Small intestine (tissue), 7 donors: ENCODE data around the gene LRRC73. TPM values are rescaled to one million over a fixed set of nuclear protein-coding genes. Genes with fewer than 3 reads are reported as not detected.

Source experiments
- DNase-seq, 2 donors: peaks; one replicate each; pipeline versions ENCODE4 v3.0.0 to v3.0.0-alpha.2; 2013
- FAIRE-seq: peaks from 2 replicates; lab custom pipeline; 2012; peaks lifted over from hg19 to GRCh38; lab: Jason Lieb, UNC
- H3K27ac ChIP-seq, 3 donors: one replicate each; pipeline ENCODE4 v1.5.1; 2013; ENCODE audit warnings: low read length in 2 of 3, mild to moderate bottlenecking in 2 of 3, control low read depth in 1 of 3, inconsistent platforms in 1 of 3, low read depth in 1 of 3, moderate library complexity in 1 of 3
- H3K27me3 ChIP-seq, 3 donors: one replicate each; pipeline ENCODE4 v1.6.1; 2013; ENCODE audit warnings: low read length in 3 of 3, inconsistent platforms in 1 of 3; ENCODE audit not compliant: control insufficient read depth in 3 of 3, insufficient read depth in 3 of 3
- H3K36me3 ChIP-seq, 3 donors: one replicate each; pipeline ENCODE4 v1.6.1; 2013; ENCODE audit warnings: low read length in 3 of 3, inconsistent platforms in 1 of 3, low read depth in 1 of 3, mild to moderate bottlenecking in 1 of 3, moderate library complexity in 1 of 3; ENCODE audit not compliant: control insufficient read depth in 3 of 3, insufficient read depth in 2 of 3
- H3K4me1 ChIP-seq, 3 donors: one replicate each; pipeline ENCODE4 v1.6.1; 2013; ENCODE audit warnings: low read length in 2 of 3, inconsistent platforms in 1 of 3, low read depth in 1 of 3, mild to moderate bottlenecking in 1 of 3, moderate library complexity in 1 of 3; ENCODE audit not compliant: control insufficient read depth in 3 of 3, insufficient read depth in 2 of 3
- H3K4me3 ChIP-seq, 3 donors: one replicate each; pipeline ENCODE4 v1.5.1; 2013; ENCODE audit warnings: low read length in 3 of 3, control low read depth in 1 of 3, inconsistent platforms in 1 of 3, low read depth in 1 of 3, mild to moderate bottlenecking in 1 of 3, moderate library complexity in 1 of 3
- H3K9me3 ChIP-seq, 2 donors: one replicate each; pipeline ENCODE4 v1.6.1; 2013; ENCODE audit warnings: low read depth in 1 of 2, low read length in 1 of 2; ENCODE audit not compliant: control insufficient read depth in 2 of 2, insufficient read depth in 1 of 2
- WGBS, 3 donors: extraction: QIAGEN DNeasy Blood & Tissue Kit; methylation state at CpG; one replicate each; pipeline ENCODE4 v1.1.7; 2013; 5-methylcytosine and 5-hydroxymethylcytosine counted together
- polyA plus RNA-seq, 4 donors: library from polyadenylated mRNA; stranded (reverse) in 3 of 4; unstranded in 1 of 4; fragments of 200-250 nt in 3 of 4; fragments of 120-200 nt in 1 of 4; gene quantifications; one replicate each; pipeline versions ENCODE4 v1.2.1 to v1.2.3, GENCODE V29; 2013
- donor health status: healthy with polysubstance abuse.
- donor health status: control.
- donor health status: control.
- donor health status: Bipolar disorder and iron deficiency.
- donor health status: healthy.

LRRC73 gene
- polyA plus RNA-seq, 4 donors, result 0.22 to 0.54 (median 0.38) TPM

DNA sequence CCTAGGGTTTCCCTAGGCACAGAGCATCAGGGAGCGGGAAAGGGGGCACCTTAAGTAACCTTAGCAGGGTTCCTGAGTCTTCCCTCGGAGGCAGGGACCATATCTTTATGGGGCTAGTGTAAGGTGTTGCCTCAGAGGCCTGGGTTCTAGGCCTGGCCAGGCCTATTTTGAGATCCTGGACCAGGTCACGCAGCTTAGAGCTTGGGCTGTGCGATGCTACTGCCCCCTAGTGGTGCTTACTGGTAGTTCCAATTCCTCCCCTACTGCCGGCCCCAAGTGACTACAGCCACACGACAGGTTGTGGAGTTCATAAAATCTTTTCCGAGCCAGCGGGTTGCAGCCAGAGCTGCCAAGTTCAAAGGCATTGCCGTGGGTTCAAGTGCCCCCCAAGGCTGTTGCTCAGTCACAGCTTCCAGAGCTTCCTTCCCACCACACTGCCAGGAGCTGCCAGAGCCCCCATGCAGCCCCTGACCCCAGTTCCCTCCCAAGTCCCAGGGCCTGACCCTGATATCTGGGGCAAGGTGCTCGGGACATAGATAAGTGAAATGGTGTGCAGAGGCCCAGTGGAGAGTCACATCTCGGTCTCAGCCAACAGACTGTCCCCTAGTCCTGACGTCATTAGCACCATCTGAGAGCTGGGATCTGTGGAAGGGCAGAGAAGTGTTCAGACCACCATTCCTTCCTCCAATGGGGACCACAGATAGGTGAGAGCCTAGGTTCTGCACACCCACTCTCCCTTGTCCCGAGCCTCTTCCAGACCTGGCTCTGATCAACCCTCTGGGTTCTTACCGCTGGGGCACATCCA is 3.3 kb downstream of the LRRC73 start:
- 20 to 28% (median 22%) methylated on average over 14 of the region's 14 CpGs for WGBS, 3 donors
- FAIRE-seq, result no peak
- no peaks in the 10 kb centered on the region for H3K9me3 ChIP-seq
- peak; percentile 85 to 93 for DNase-seq
- H3K4me3 ChIP-seq, result no peak overlapping the region
- peaks cover 0 to 27% (median 4%) of the 10 kb centered on the region in 3 donors for H3K4me1 ChIP-seq
- H3K36me3 ChIP-seq, result peaks cover 3 to 57% (median 7%) of the 10 kb centered on the region in 3 donors
- H3K27me3 ChIP-seq, result peaks cover 0 to 16% (median 0%) of the 10 kb centered on the region in 3 donors
- H3K27ac ChIP-seq, result peak overlapping the region in 1 of 3 donors; percentile 7

DNA sequence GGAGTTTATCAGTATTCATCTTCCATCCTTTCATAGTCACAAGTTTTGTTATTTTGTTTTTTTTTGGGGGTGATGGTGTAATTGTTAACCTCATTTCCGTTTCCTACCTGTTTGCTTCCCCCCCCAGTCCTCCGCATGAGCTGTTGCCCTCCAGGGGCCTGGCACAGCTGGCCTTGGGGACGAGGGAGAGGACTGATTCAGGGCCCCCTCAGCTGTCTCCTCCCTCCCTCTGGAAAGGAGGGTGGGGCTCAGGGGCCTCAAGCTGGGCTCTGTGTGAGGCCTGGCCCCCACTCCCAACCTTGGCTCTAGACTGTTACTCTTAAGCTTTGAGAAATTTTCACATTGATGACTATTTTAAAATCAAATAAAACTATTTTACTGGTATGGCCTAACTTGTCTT is 4.0 kb downstream of the LRRC73 start:
- Histone ChIP-seq H3K27ac (no peak overlapping the region), H3K9me3 (no peaks in the 10 kb centered on the region), H3K27me3 (peaks cover 0 to 16% (median 0%) of the 10 kb centered on the region in 3 donors), H3K4me3 (no peak overlapping the region), H3K4me1 (peaks cover 0 to 27% (median 3%) of the 10 kb centered on the region in 3 donors), H3K36me3 (peaks cover 5 to 54% (median 9%) of the 10 kb centered on the region in 3 donors)
- DNase-seq (no peak), FAIRE-seq (no peak)
- 82 to 91% (median 85%) methylated on average over 3 of the region's 3 CpGs for WGBS, 3 donors

DNA sequence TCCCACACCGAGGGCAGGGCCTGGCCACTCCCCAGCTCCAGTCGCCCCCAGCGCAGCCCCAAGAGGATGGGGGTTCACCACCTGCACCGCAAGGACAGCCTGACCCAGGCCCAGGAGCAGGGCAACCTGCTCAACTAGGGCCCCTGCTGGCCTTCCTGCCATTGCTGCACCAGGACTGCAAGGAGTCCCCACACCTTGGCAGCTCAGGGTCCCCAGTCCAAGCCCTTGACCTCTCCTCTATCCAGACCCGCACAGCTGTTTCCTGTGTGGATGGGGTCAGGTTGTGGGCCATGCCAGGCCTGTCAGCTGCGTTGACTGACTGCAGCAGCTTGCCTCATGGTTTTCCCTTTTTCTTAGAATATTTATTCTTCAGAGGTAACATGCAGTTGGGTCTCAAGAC is 4.4 kb downstream of the LRRC73 start:
- WGBS, 3 donors, result 73 to 78% (median 77%) methylated on average over 6 of the region's 6 CpGs

DNA sequence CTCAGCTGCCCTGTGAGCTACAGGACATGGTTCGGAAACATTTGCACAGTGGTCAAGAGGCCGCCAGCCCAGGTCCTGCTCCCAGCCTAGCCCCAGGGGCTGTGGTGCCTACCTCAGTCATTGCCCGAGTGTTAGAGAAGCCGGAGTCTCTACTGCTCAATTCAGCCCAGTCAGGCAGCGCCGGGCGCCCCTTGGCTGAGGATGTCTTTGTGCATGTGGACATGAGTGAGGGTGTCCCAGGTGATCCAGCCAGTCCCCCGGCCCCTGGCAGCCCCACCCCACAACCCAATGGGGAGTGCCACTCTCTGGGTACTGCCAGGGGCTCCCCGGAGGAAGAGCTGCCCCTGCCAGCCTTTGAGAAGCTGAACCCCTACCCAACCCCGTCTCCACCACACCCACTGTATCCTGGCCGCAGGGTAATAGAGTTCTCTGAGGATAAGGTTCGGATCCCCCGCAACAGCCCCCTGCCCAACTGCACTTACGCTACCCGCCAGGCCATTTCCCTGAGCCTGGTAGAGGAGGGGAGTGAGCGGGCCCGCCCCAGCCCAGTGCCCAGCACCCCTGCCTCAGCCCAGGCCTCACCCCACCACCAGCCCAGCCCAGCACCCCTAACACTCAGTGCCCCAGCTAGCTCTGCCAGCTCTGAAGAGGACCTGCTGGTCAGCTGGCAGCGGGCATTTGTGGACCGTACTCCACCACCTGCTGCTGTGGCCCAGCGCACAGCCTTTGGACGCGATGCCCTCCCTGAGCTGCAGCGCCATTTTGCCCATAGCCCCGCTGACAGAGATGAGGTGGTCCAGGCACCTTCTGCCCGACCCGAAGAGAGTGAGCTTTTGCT is 5.2 kb downstream of the LRRC73 start:
- H3K9me3 ChIP-seq, result no peaks in the 10 kb centered on the region
- FAIRE-seq, result no peak
- 91 to 95% (median 93%) methylated on average over 21 to 26 of the region's 26 CpGs for WGBS, 3 donors
- no peak overlapping the region for H3K4me3 ChIP-seq
- H3K36me3 ChIP-seq, result peaks cover 10 to 62% (median 18%) of the 10 kb centered on the region in 3 donors
- peaks cover 0 to 16% (median 0%) of the 10 kb centered on the region in 3 donors for H3K27me3 ChIP-seq
- DNase-seq, result no peak
- peaks cover 0 to 20% (median 2%) of the 10 kb centered on the region in 3 donors for H3K4me1 ChIP-seq
- H3K27ac ChIP-seq, result no peak overlapping the region

More for the DNA sequence above, 4.4 kb downstream of the LRRC73 start:
- Histone ChIP-seq H3K27me3 (peaks cover 0 to 16% (median 0%) of the 10 kb centered on the region in 3 donors), H3K27ac (no peak overlapping the region), H3K36me3 (peaks cover 9 to 56% (median 12%) of the 10 kb centered on the region in 3 donors), H3K4me3 (no peak overlapping the region), H3K9me3 (no peaks in the 10 kb centered on the region), H3K4me1 (peaks cover 0 to 24% (median 2%) of the 10 kb centered on the region in 3 donors)
- FAIRE-seq, result no peak
- no peak for DNase-seq

DNA sequence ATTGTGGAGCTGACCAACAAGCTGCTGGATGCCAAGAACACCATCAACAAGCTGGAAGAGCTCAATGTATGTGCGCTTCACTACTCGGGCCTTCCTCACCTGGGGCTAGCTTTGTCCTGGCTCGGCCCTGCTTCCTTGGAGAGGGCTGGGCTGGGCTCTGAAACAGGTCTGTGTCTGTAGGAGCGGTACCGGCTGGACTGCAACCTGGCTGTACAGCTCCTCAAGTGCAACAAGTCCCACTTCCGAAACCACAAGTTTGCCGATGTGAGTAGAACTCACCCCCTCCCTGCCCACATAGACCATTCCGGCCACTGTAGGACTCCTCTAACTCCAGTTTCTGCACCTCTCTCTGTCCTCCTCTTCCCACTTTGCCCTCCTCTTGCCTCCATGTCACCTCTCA is 6.7 kb downstream of the LRRC73 start:
- 93 to 95% (median 94%) methylated on average over 8 of the region's 8 CpGs for WGBS, 3 donors
- peaks cover 10 to 77% (median 23%) of the 10 kb centered on the region in 3 donors for H3K36me3 ChIP-seq
- DNase-seq, result no peak
- H3K4me1 ChIP-seq, result peaks cover 0 to 8% (median 0%) of the 10 kb centered on the region in 3 donors
- H3K27me3 ChIP-seq, result peaks cover 0 to 5% (median 0%) of the 10 kb centered on the region in 3 donors
- FAIRE-seq, result no peak
- no peak overlapping the region for H3K27ac ChIP-seq
- no peaks in the 10 kb centered on the region for H3K9me3 ChIP-seq
- no peak overlapping the region for H3K4me3 ChIP-seq

DNA sequence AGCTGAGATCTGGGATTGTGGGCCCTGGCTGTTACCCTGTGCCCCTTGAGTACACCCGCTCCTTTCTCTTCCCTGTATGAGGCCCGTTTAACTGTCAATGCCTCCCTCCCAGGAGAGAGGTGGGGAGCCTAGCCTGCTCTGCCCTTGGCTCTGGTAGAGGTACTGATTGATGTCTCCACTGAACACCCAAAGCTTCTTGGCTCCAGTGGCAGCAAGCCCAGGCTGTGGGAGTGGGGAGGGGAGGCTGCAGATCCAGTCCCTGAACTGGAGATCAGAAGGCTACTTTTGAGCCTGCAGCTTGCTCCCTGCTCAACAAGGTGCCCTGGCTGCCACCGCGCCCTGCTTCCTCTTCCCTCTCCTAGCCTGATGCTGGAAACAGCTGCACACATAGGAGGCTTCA is 7.5 kb downstream of the LRRC73 start:
- no peak for FAIRE-seq
- Histone ChIP-seq H3K4me1 (peaks cover 0 to 8% (median 0%) of the 10 kb centered on the region in 3 donors), H3K9me3 (no peaks in the 10 kb centered on the region), H3K27me3 (no peaks in the 10 kb centered on the region), H3K27ac (no peak overlapping the region), H3K36me3 (peaks cover 10 to 85% (median 23%) of the 10 kb centered on the region in 3 donors), H3K4me3 (no peak overlapping the region)
- 78 to 92% (median 81%) methylated on average over 4 of the region's 4 CpGs for WGBS, 3 donors
- no peak for DNase-seq

DNA sequence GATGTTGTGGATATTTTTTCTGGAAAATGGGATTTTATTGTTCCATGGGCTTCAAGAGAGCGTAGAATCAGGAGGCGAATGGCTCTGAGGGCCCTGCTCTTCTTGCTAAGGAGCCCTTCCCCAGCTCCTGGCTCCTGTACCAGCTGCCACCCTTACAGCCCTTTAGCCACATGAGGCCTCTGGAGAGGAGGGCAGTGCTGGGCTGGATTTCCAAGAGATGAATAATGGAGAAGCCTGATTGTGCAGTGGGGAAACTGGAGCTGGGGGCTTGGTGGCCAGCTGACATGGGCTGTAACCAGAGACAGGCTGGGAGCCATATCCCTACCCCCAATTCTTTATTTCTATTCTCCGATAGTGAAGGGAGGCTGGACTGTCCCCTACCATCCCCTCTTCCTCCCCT is 9.2 kb downstream of the LRRC73 start:
- Histone ChIP-seq H3K27ac (no peak overlapping the region), H3K4me1 (peaks cover 0 to 10% (median 0%) of the 10 kb centered on the region in 3 donors), H3K9me3 (no peaks in the 10 kb centered on the region), H3K27me3 (no peaks in the 10 kb centered on the region), H3K36me3 (peaks cover 10 to 93% (median 23%) of the 10 kb centered on the region in 3 donors), H3K4me3 (no peak overlapping the region)
- 95 to 100% (median 98%) methylated on average over 3 of the region's 3 CpGs for WGBS, 3 donors
- DNase-seq, result no peak
- FAIRE-seq, result no peak
